H1 (cell line): ENCODE results near the gene C6orf136. TPM values are rescaled to one million over a fixed set of nuclear protein-coding genes. Genes with fewer than 3 reads are reported as not detected.

Experiments used
- CTCF ChIA-PET: fragments of 300-600 bp; sonication (Branson Sonifier 250); formaldehyde crosslinking; loops from one replicate; lab custom pipeline; 2021; ENCODE audit not compliant: partially characterized antibody; lab: Charles Lee
- POLR2A ChIA-PET: fragments of 300-600 bp; sonication (Branson Sonifier 250); formaldehyde crosslinking; loops from one replicate; lab custom pipeline; 2021; ENCODE audit warnings: inconsistent platforms; ENCODE audit not compliant: partially characterized antibody; lab: Charles Lee
- DNase-seq, 2 experiments: peaks; one replicate each; pipeline versions ENCODE4 v3.0.0 to v3.0.0-alpha.2; 2010 to 2022; ENCODE audit warnings: low spot score in 2 of 2, low read depth in 1 of 2, mixed read lengths in 1 of 2
- FAIRE-seq: peaks from 2 replicates; lab custom pipeline; 2011; peaks lifted over from hg19 to GRCh38; lab: Jason Lieb, UNC
- H2AFZ ChIP-seq: 2 replicates; pipeline ENCODE4 v1.8.1; 2012; ENCODE audit warnings: low read length, inconsistent platforms
- H2AK5ac ChIP-seq: 2 replicates; pipeline ENCODE4 v1.6.1; 2013; ENCODE audit warnings: low read depth, low read length
- H2BK120ac ChIP-seq: replicated peaks from 2 replicates; pipeline ENCODE3; 2013; ENCODE audit warnings: low read depth, low read length, inconsistent platforms
- H2BK12ac ChIP-seq: 2 replicates; pipeline ENCODE4 v1.6.1; 2013; ENCODE audit warnings: low read depth, low read length
- H2BK15ac ChIP-seq: 2 replicates; pipeline ENCODE4 v1.6.1; 2013; ENCODE audit warnings: low read length
- H2BK20ac ChIP-seq: 2 replicates; pipeline ENCODE4 v1.6.1; 2013; ENCODE audit warnings: low read length
- H2BK5ac ChIP-seq: 2 replicates; pipeline ENCODE4 v1.6.1; 2013; ENCODE audit warnings: low read depth, low read length
- H3K14ac ChIP-seq: 2 replicates; pipeline ENCODE4 v1.6.1; 2013; ENCODE audit warnings: inconsistent platforms; ENCODE audit not compliant: insufficient read length
- H3K18ac ChIP-seq: 2 replicates; pipeline ENCODE4 v1.6.1; 2013; ENCODE audit warnings: low read length; ENCODE audit errors: extremely low read depth
- H3K23ac ChIP-seq: 2 replicates; pipeline ENCODE4 v1.6.1; 2013; ENCODE audit warnings: inconsistent platforms; ENCODE audit not compliant: insufficient read length
- H3K23me2 ChIP-seq: 2 replicates; pipeline ENCODE4 v1.6.1; 2013; ENCODE audit warnings: low read depth, low read length
- H3K27ac ChIP-seq: 2 replicates; pipeline ENCODE4 v1.6.1; 2011; ENCODE audit warnings: low read depth, low read length, inconsistent platforms
- H3K27me3 ChIP-seq, 4 experiments: replicated peaks in 1 of 4; 1 replicate in 1 of 4; 2 replicates in 3 of 4; pipeline versions ENCODE4 v1.6.1 to v1.8.1; 2011 to 2013; ENCODE audit warnings: low read length in 3 of 4, mild to moderate bottlenecking in 3 of 4, inconsistent platforms in 2 of 4, mixed read lengths in 2 of 4, moderate library complexity in 1 of 4; ENCODE audit not compliant: control insufficient read depth in 3 of 4, insufficient read depth in 3 of 4; ENCODE audit errors: extremely low read depth in 1 of 4
- H3K36me3 ChIP-seq, 4 experiments: 2 replicates each; pipeline versions ENCODE4 v1.6.1 to v1.8.1; 2011 to 2013; ENCODE audit warnings: mild to moderate bottlenecking in 4 of 4, low read length in 3 of 4, moderate library complexity in 2 of 4, control low read depth in 1 of 4, inconsistent platforms in 1 of 4; ENCODE audit not compliant: insufficient read depth in 4 of 4, control insufficient read depth in 2 of 4
- H3K4ac ChIP-seq: replicated peaks from 2 replicates; pipeline ENCODE3; 2013; ENCODE audit warnings: low read length, low read depth, mixed read lengths, inconsistent platforms; ENCODE audit not compliant: insufficient read length
- H3K4me1 ChIP-seq, 4 experiments: replicated peaks in 1 of 4; 1 replicate in 1 of 4; 2 replicates in 3 of 4; pipeline versions ENCODE4 v1.6.1 to v1.8.1; 2011 to 2013; ENCODE audit warnings: low read length in 3 of 4, inconsistent platforms in 2 of 4, mixed read lengths in 1 of 4; ENCODE audit not compliant: insufficient read depth in 4 of 4, control insufficient read depth in 3 of 4
- H3K4me2 ChIP-seq, 2 experiments: 2 replicates each; pipeline versions ENCODE4 v1.6.1 to v1.8.1; 2011 to 2013; ENCODE audit warnings: low read depth in 2 of 2, low read length in 2 of 2, control low read depth in 1 of 2, inconsistent platforms in 1 of 2, mild to moderate bottlenecking in 1 of 2; ENCODE audit not compliant: insufficient read depth in 1 of 2
- H3K4me3 ChIP-seq, 4 experiments: fragments of 200-600, 300-600 bp in 1 of 4; sonication (generic), shearing (Covaris generic), sonication (Bioruptor Twin) in 1 of 4; 2 replicates each; pipeline versions ENCODE4 v1.5.1 to v1.8.1; 2011 to 2016; ENCODE audit warnings: low read length in 4 of 4, low read depth in 3 of 4, control low read depth in 2 of 4, inconsistent platforms in 2 of 4, mild to moderate bottlenecking in 2 of 4, mixed read lengths in 1 of 4, moderate library complexity in 1 of 4; ENCODE audit not compliant: insufficient read depth in 2 of 4; ENCODE audit errors: extremely low read depth in 1 of 4
- H3K56ac ChIP-seq: replicated peaks from 2 replicates; pipeline ENCODE3; 2013; ENCODE audit warnings: low read depth, mild to moderate bottlenecking, mixed read lengths, low read length, inconsistent platforms; ENCODE audit not compliant: insufficient read length
- H3K79me1 ChIP-seq: 2 replicates; pipeline ENCODE4 v1.6.1; 2013; ENCODE audit warnings: low read depth, low read length, control low read depth
- H3K79me2 ChIP-seq, 2 experiments: 2 replicates each; pipeline versions ENCODE4 v1.6.1 to v1.8.1; 2012 to 2013; ENCODE audit warnings: low read length in 2 of 2, mild to moderate bottlenecking in 2 of 2, inconsistent platforms in 1 of 2; ENCODE audit not compliant: insufficient read depth in 2 of 2, control insufficient read depth in 1 of 2
- H3K9ac ChIP-seq, 4 experiments: replicated peaks in 1 of 4; 1 replicate in 1 of 4; 2 replicates in 3 of 4; pipeline versions ENCODE4 v1.6.1 to v1.8.1; 2011 to 2013; ENCODE audit warnings: low read depth in 3 of 4, low read length in 3 of 4, control low read depth in 2 of 4, mild to moderate bottlenecking in 2 of 4, moderate library complexity in 2 of 4, inconsistent platforms in 1 of 4; ENCODE audit errors: extremely low read depth in 1 of 4
- H3K9me3 ChIP-seq, 2 experiments: 2 replicates each; pipeline versions ENCODE4 v1.6.1 to v1.8.1; 2012 to 2013; ENCODE audit warnings: mild to moderate bottlenecking in 2 of 2, moderate library complexity in 2 of 2, control low read depth in 1 of 2, inconsistent platforms in 1 of 2, low read depth in 1 of 2, low read length in 1 of 2, mixed read lengths in 1 of 2; ENCODE audit not compliant: insufficient read depth in 2 of 2
- H4K20me1 ChIP-seq, 2 experiments: replicated peaks in 1 of 2; 2 replicates each; pipeline versions ENCODE3 to v1.8.1; 2011 to 2013; ENCODE audit warnings: inconsistent platforms in 2 of 2, low read length in 2 of 2, mild to moderate bottlenecking in 1 of 2; ENCODE audit not compliant: insufficient read depth in 2 of 2, control insufficient read depth in 1 of 2
- H4K5ac ChIP-seq: 2 replicates; pipeline ENCODE4 v1.6.1; 2013; ENCODE audit warnings: low read length, low read depth, mixed read lengths, inconsistent platforms; ENCODE audit not compliant: insufficient read length
- H4K8ac ChIP-seq: 2 replicates; pipeline ENCODE4 v1.8.0; 2013; ENCODE audit warnings: mild to moderate bottlenecking, moderate library complexity, low read length, inconsistent platforms; ENCODE audit not compliant: insufficient read depth; ENCODE audit errors: extremely low read depth
- H4K91ac ChIP-seq: replicated peaks from 2 replicates; pipeline ENCODE3; 2013; ENCODE audit warnings: low read length, mixed read lengths, inconsistent platforms; ENCODE audit not compliant: insufficient read length
- BACH1 ChIP-seq: IDR thresholded peaks from 2 replicates; pipeline ENCODE4 v1.6.1; 2012; ENCODE audit warnings: low read length, improper control_type of control experiment
- CREB1 ChIP-seq: IDR thresholded peaks from 2 replicates; pipeline ENCODE4 v1.6.1; 2012; ENCODE audit warnings: inconsistent platforms
- CTCF ChIP-seq, 3 experiments: IDR thresholded peaks; 1 replicate in 2 of 3; 2 replicates in 1 of 3; pipeline versions ENCODE4 v1.5.1 to v1.6.1; 2011; ENCODE audit warnings: low read length in 3 of 3, mild to moderate bottlenecking in 3 of 3, inconsistent platforms in 2 of 3, low read depth in 1 of 3, moderate library complexity in 1 of 3; ENCODE audit not compliant: insufficient read depth in 1 of 3; ENCODE audit errors: control extremely low read depth in 1 of 3
- HDAC6 ChIP-seq: IDR thresholded peaks from one replicate; pipeline ENCODE4 v1.7.1; 2012; ENCODE audit warnings: low read depth, mild to moderate bottlenecking, inconsistent platforms, low read length, moderate library complexity
- POLR2A ChIP-seq, 2 experiments: IDR thresholded peaks; 1 replicate in 1 of 2; 2 replicates in 1 of 2; pipeline ENCODE4 v1.6.1; 2011; ENCODE audit warnings: low read depth in 2 of 2, low read length in 2 of 2, mild to moderate bottlenecking in 2 of 2; ENCODE audit errors: control extremely low read depth in 1 of 2
- WGBS, 2 experiments: shearing (Covaris generic) in 1 of 2; methylation state at CpG; one replicate each; pipeline versions ENCODE4 v1.1.6 to v1.1.7; 2013 to 2015; ENCODE audit warnings: low lambda C conversion rate in 2 of 2, mixed read lengths in 2 of 2, inconsistent platforms in 1 of 2, low coverage in 1 of 2, missing lambda C conversion rate in 1 of 2; ENCODE audit not compliant: insufficient replicate concordance in 2 of 2, insufficient coverage in 1 of 2, insufficient read length in 1 of 2; ENCODE audit errors: extremely low coverage in 1 of 2, missing lambda C conversion rate in 1 of 2; 5-methylcytosine and 5-hydroxymethylcytosine counted together
- polyA plus RNA-seq, 7 experiments: library from polyadenylated mRNA; depleted of rRNA in 3 of 7; stranded (reverse) in 5 of 7; unstranded in 2 of 7; fragments of >200 nt in 5 of 7; fragments of 200-250 nt in 2 of 7; gene quantifications; 1 replicate in 5 of 7; 2 replicates in 1 of 7; 4 replicates in 1 of 7; pipeline versions ENCODE4 v1.2.1 to v1.2.3, GENCODE V29; 2011 to 2013; ENCODE audit warnings: missing spikeins in 2 of 7, mixed read lengths in 2 of 7
- total RNA-seq: library from RNA; stranded (reverse); fragmentation: NEBNext Ultra II Directional; extraction: Animal tissue kit (Norgen Biotek cat#: 25700); gene quantifications from 2 replicates; pipeline ENCODE4 v1.2.1, GENCODE V29; 2021

The C6orf136 gene
- total and polyA plus RNA-seq, 2 of the 8 experiments (the other 6 are each of a cell fraction or from before 2014, with no cell fraction given): 20.8 to 23.1 TPM

GRCh38 chr6:30601815-30602641 is 44.9 kb upstream of the C6orf136 start:
- no peak overlapping the region; the same call in 1 of the 2 replicates for H4K8ac ChIP-seq
- H3K56ac ChIP-seq: no peak overlapping the region
- peaks cover 54 to 68% (median 63%) of the 10 kb centered on the region in 4 experiments for H3K36me3 ChIP-seq
- TF ChIP-seq CTCF (IDR thresholded peaks at IDR 0.05; ENCODE audit: control extremely low read depth in 1 of 3, insufficient read depth in 1 of 3, low read depth in 1 of 3, low read length in 3 of 3) (no peak), CREB1 (no peak), BACH1 (no peak), POLR2A (IDR thresholded peaks at IDR 0.05; ENCODE audit: control extremely low read depth in 1 of 2, low read depth in 2 of 2, low read length in 2 of 2) (peak in 1 of 2 experiments; percentile 63; a peak in 1 of 3 replicates), HDAC6 (no peak)

More at GRCh38 chr6:30601815-30602641, 44.9 kb upstream of the C6orf136 start:
- H3K4me3 ChIP-seq: no peak overlapping the region
- H3K23ac ChIP-seq: no peak overlapping the region
- H3K4me2 ChIP-seq: no peak overlapping the region
- H2BK5ac ChIP-seq: no peak overlapping the region
- FAIRE-seq (no peak), DNase-seq (no peak)
- H2BK20ac ChIP-seq: no peak overlapping the region
- no peaks in the 10 kb centered on the region for H3K79me2 ChIP-seq
- H3K27ac ChIP-seq: no peak overlapping the region
- H3K79me1 ChIP-seq: no peaks in the 10 kb centered on the region; the same call in none of the 2 replicates
- H3K4ac ChIP-seq: no peak overlapping the region
- H3K4me1 ChIP-seq: no peaks in the 10 kb centered on the region
- no peaks in the 10 kb centered on the region for H3K27me3 ChIP-seq
- H3K18ac ChIP-seq: no peak overlapping the region
- H4K91ac ChIP-seq: no peak overlapping the region
- H2BK12ac ChIP-seq: no peak overlapping the region
- no peak overlapping the region for H3K14ac ChIP-seq
- H3K9ac ChIP-seq: no peak overlapping the region
- H3K9me3 ChIP-seq: no peaks in the 10 kb centered on the region
- no peak overlapping the region for H4K5ac ChIP-seq
- H2AFZ ChIP-seq: no peak overlapping the region
- no peak overlapping the region for H2BK120ac ChIP-seq
- no peaks in the 10 kb centered on the region; the same call in 1 of the 2 replicates for H3K23me2 ChIP-seq
- POLR2A ChIA-PET: interaction anchor here (1.0 to 21.6 kb wide), 15 partner anchors 8 to 112 kb away, joined by 3 to 712 read pairs (median 7); partner anchors contain the start of genes C6orf136, DHX16, GNL1 and MRPS18B
- WGBS, 2 experiments: 92% methylated on average over 28 of the region's 39 CpGs; no CpG with 5 or more reads in 1 of the 2 experiments
- no peak overlapping the region for H2AK5ac ChIP-seq
- H4K20me1 ChIP-seq: peaks cover 11 to 38% of the 10 kb centered on the region in 2 experiments
- H2BK15ac ChIP-seq: no peak overlapping the region
- CTCF ChIA-PET: interaction anchor here (0.9 to 5.7 kb wide), 5 partner anchors 9 to 119 kb away, joined by 3 to 35 read pairs (median 3); no protein-coding TSS in a partner anchor
